ENCODE results near the gene ABI1. TPM values are rescaled to one million over a fixed set of nuclear protein-coding genes. Genes with fewer than 3 reads are reported as not detected.

The ABI1 gene
- total RNA-seq, 1 experiment from 2014 or later = 36.9 TPM

- no peak overlapping the region for H3K23ac ChIP-seq (ENCODE audit: insufficient read length, low read depth, low read length)
- H2BK120ac ChIP-seq (ENCODE audit: low read depth, low read length, poor library complexity, severe bottlenecking) = no peak overlapping the region
- Mint-ChIP-seq H3K4me1 (peaks cover 9 to 21% of the 10 kb centered on the region in 2 experiments), H3K36me3 (ENCODE audit: insufficient read depth in 1 of 3, low read depth in 3 of 3) (peaks cover 2 to 11% (median 5%) of the 10 kb centered on the region in 3 experiments; a peak in 5 of 7 replicates), H3K27ac (peak overlapping the region in 2 of 3 experiments; percentile 26 to 57; a peak in 2 of 7 replicates), H3K27me3 (ENCODE audit: low read depth) (no peaks in the 10 kb centered on the region), H3K9me3 (no peaks in the 10 kb centered on the region; a peak in 1 of 5 replicates), H3K4me3 (no peak overlapping the region)
- no peaks in the 10 kb centered on the region for H3K9me3 ChIP-seq (ENCODE audit: control insufficient read depth, low read depth, low read length)
- H2BK20ac ChIP-seq (ENCODE audit: low read depth, low read length, poor library complexity, severe bottlenecking) = no peak overlapping the region
- H4K91ac ChIP-seq (ENCODE audit: insufficient read length, low read depth, low read length) = no peak overlapping the region
- peaks cover 8% of the 10 kb centered on the region for H3K79me1 ChIP-seq (ENCODE audit: insufficient read depth, low read depth, low read length, poor library complexity, severe bottlenecking)
- H3K4me1 ChIP-seq (ENCODE audit: insufficient read depth, low read length) = peaks cover 6% of the 10 kb centered on the region; the same call in 1 of the 2 replicates
- H3K4ac ChIP-seq (ENCODE audit: low read depth, low read length) = no peak overlapping the region
- H3K4me2 ChIP-seq (ENCODE audit: insufficient read depth, insufficient read length, low read length) = no peak overlapping the region
- no CpG with 5 or more reads among the region's 3 CpGs for WGBS (ENCODE audit: extremely low coverage, insufficient read length, low lambda C conversion rate)
- no peak for TF ChIP-seq CTCF (conservative IDR thresholded peaks at IDR 0.05)
- no peaks in the 10 kb centered on the region for H3K23me2 ChIP-seq (ENCODE audit: insufficient read length, low read depth, low read length, poor library complexity, severe bottlenecking)
- no peak overlapping the region for H2AFZ ChIP-seq (ENCODE audit: low read length)
- H3K56ac ChIP-seq (ENCODE audit: insufficient read length, low read depth, low read length) = no peak overlapping the region
- H3K27ac ChIP-seq (ENCODE audit: insufficient read length, low read depth, low read length) = no peak overlapping the region
- no peak overlapping the region for H2BK12ac ChIP-seq (ENCODE audit: insufficient read length, low read depth, low read length)
- H2BK5ac ChIP-seq (ENCODE audit: insufficient read length, low read length) = no peak overlapping the region
- H3K27me3 ChIP-seq (ENCODE audit: insufficient read depth, low read length) = no peaks in the 10 kb centered on the region
- DNase-seq = no peak
- no peak overlapping the region for H3T11ph ChIP-seq (ENCODE audit: low read length)
- H4K5ac ChIP-seq (ENCODE audit: insufficient read length, low read depth, low read length) = no peak overlapping the region
- no peak overlapping the region for H3K9ac ChIP-seq (ENCODE audit: extremely low read depth, insufficient read length, low read length)
- no peak overlapping the region for H4K8ac ChIP-seq (replicated peaks; ENCODE audit: insufficient read length, low read depth, low read length)
- no peak overlapping the region for H2BK15ac ChIP-seq (ENCODE audit: low read depth, low read length)
- H3K18ac ChIP-seq (ENCODE audit: insufficient read length, low read depth, low read length) = no peak overlapping the region
- H4K20me1 ChIP-seq (ENCODE audit: control insufficient read depth, insufficient read depth, insufficient read length) = no peaks in the 10 kb centered on the region
- H2AK5ac ChIP-seq (ENCODE audit: insufficient read length, low read length) = no peak overlapping the region
- peaks cover 6% of the 10 kb centered on the region; the same call in 1 of the 2 replicates for H3K79me2 ChIP-seq (ENCODE audit: insufficient read depth, low read length)
- no peak overlapping the region for H3K14ac ChIP-seq (ENCODE audit: insufficient read depth, low read length)
Measured at GRCh38 chr10:26839966-26840627, 20.7 kb downstream of the ABI1 start.

Measured in H9 (cell line).